ENCODE results near the gene C8G. TPM values are rescaled to one million over a fixed set of nuclear protein-coding genes. Genes with fewer than 3 reads are reported as not detected.

The C8G gene
- polyA plus RNA-seq, 1 experiment: 0.48 TPM

GRCh38 chr9:136907011-136907914 lies 37.8 kb upstream of the C8G start:
- no peak for DNase-seq (ENCODE audit: low read depth)
- no peaks in the 10 kb centered on the region for H3K27me3 ChIP-seq (ENCODE audit: control insufficient read depth, insufficient read depth, low read length)
- TF ChIP-seq CTCF (IDR thresholded peaks at IDR 0.05; ENCODE audit: insufficient read depth, low read depth, low read length): no peak
- CTCF ChIA-PET: interaction anchor here (1.0 kb wide), 1 partner anchor 95 kb away, joined by 3 read pairs; no protein-coding TSS in a partner anchor
- peaks cover 9% of the 10 kb centered on the region for H3K36me3 ChIP-seq (ENCODE audit: control insufficient read depth, insufficient read depth, low read length)
- POLR2A ChIA-PET: no interaction called here
- H3K4me3 ChIP-seq (ENCODE audit: low read depth, low read length): no peak overlapping the region

- H3K36me3 ChIP-seq (ENCODE audit: control insufficient read depth, insufficient read depth, low read length): peaks cover 17% of the 10 kb centered on the region
- DNase-seq (ENCODE audit: low read depth): no peak
- ChIA-PET CTCF (interaction anchor here (0.7 kb wide), 1 partner anchor 16 kb away, joined by 3 read pairs; no protein-coding TSS in a partner anchor), POLR2A (no interaction called here)
- no peak for TF ChIP-seq CTCF (IDR thresholded peaks at IDR 0.05; ENCODE audit: insufficient read depth, low read depth, low read length)
- H3K27me3 ChIP-seq (ENCODE audit: control insufficient read depth, insufficient read depth, low read length): no peaks in the 10 kb centered on the region
- no peak overlapping the region for H3K4me3 ChIP-seq (ENCODE audit: low read depth, low read length)
These were observed 34.7 kb upstream of the C8G start for GRCh38 chr9:136910197-136910900.

GRCh38 chr9:136910901-136911245 lies 34.2 kb upstream of the C8G start:
- Histone ChIP-seq H3K36me3 (ENCODE audit: control insufficient read depth, insufficient read depth, low read length) (peaks cover 20% of the 10 kb centered on the region), H3K4me3 (ENCODE audit: low read depth, low read length) (no peak overlapping the region), H3K27me3 (ENCODE audit: control insufficient read depth, insufficient read depth, low read length) (no peaks in the 10 kb centered on the region)
- POLR2A ChIA-PET: no interaction called here
- no peak for DNase-seq (ENCODE audit: low read depth)
- TF ChIP-seq CTCF (IDR thresholded peaks at IDR 0.05; ENCODE audit: insufficient read depth, low read depth, low read length): no peak
- CTCF ChIA-PET: interaction anchor here (0.7 kb wide), 1 partner anchor 16 kb away, joined by 3 read pairs; no protein-coding TSS in a partner anchor

GRCh38 chr9:136913701-136914438 lies 31.2 kb upstream of the C8G start:
- ChIA-PET POLR2A (no interaction called here), CTCF (no interaction called here)
- no peak for TF ChIP-seq CTCF (IDR thresholded peaks at IDR 0.05; ENCODE audit: insufficient read depth, low read depth, low read length)
- no peak for DNase-seq (ENCODE audit: low read depth)
- peaks cover 27% of the 10 kb centered on the region for H3K36me3 ChIP-seq (ENCODE audit: control insufficient read depth, insufficient read depth, low read length)
- no peak overlapping the region for H3K4me3 ChIP-seq (ENCODE audit: low read depth, low read length)
- H3K27me3 ChIP-seq (ENCODE audit: control insufficient read depth, insufficient read depth, low read length): no peaks in the 10 kb centered on the region
